ENCODE data around the gene MAGEB6B. TPM values are rescaled to one million over a fixed set of nuclear protein-coding genes. Genes with fewer than 3 reads are reported as not detected.
"Not testable (repeated sequence)": the region's sequence is repeated elsewhere in the genome, so short reads cannot be mapped to it uniquely, and the experiment has no call there.

The MAGEB6B gene, protein sequence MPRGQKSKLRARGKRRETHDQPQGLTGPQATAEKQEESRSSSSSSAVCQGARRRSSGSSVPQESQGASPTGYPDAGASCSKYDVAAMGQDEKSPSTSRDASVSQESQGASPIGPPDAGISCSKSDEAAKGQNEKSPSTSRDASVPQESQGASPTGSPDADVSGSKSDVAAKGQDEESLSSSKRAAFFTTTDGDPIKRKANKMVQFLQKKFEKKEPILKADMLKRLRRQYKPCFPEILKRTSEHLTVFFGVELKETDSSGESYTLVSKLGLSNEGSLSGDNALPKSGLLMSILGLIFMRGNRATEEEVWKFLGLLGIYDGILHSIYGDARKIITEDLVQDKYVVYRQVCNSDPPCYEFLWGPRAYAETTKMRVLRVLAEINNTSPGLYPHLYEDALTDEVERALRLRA
- total RNA-seq, result not detected
- long read RNA-seq, donor 1, result 0 reads
- long read RNA-seq, donor 2, result 0 reads

DNA sequence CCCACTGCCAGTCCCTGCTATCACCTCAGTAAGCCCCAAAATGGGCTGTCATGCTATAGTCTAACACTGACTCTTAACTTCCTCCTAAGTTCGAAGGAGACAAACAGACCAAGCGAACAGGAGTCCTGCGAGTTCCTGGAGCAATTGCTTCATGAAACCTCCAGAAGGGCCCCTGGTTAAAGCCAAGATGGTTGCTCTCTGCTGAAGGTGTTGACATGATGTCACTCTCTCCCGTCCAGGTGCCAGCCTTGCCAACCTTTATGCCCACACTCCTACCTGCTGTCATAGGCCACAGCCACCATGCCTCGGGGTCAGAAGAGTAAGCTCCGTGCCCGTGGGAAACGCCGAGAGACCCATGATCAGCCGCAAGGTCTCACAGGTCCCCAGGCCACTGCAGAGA, at the start of gene MAGEB6B:
MAGEB6B (plus strand) TSS at position 301 of the 400 bp plus-strand sequence; CDS start at position 301, 0 bp downstream.
- no peak within 1 kb of the TSS for H3K4me3 ChIP-seq
- intact Hi-C loops (cut with DNase I, micrococcal nuclease), result no loop called here
- no peaks in the 10 kb centered on the region for H3K36me3 ChIP-seq (ENCODE audit: low read depth)
- DNase-seq (no peak), ATAC-seq (no peak)
- no peaks in the 10 kb centered on the region for H3K4me1 ChIP-seq (ENCODE audit: low read depth)
- TF ChIP-seq, protein P1, sequence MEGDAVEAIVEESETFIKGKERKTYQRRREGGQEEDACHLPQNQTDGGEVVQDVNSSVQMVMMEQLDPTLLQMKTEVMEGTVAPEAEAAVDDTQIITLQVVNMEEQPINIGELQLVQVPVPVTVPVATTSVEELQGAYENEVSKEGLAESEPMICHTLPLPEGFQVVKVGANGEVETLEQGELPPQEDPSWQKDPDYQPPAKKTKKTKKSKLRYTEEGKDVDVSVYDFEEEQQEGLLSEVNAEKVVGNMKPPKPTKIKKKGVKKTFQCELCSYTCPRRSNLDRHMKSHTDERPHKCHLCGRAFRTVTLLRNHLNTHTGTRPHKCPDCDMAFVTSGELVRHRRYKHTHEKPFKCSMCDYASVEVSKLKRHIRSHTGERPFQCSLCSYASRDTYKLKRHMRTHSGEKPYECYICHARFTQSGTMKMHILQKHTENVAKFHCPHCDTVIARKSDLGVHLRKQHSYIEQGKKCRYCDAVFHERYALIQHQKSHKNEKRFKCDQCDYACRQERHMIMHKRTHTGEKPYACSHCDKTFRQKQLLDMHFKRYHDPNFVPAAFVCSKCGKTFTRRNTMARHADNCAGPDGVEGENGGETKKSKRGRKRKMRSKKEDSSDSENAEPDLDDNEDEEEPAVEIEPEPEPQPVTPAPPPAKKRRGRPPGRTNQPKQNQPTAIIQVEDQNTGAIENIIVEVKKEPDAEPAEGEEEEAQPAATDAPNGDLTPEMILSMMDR (IDR thresholded peaks at IDR 0.05), result no peak
- H3K9me3 ChIP-seq, result peaks cover 3% of the 10 kb centered on the region

DNA sequence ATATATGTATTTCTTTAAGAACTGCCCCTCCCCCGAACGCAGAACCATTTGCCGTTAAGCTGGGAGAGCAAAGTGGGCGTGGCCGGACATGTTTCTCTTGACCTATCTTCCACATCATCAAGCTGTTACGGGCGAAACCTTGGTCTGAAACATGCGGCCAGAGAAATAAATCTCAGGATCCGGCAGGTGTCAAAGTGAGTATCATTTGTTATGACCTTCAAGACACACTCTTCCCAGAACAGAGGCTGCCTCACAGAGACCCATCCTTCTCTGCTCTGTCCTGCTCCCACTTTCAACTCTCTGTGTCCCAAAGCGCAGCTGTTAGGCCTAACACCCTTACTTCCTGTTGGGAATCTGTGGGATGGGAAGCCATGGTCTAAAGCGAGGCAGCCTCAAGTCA, 22.1 kb upstream of the MAGEB6B start, which contains the start of gene MAGEB18:
MAGEB18 (plus strand) TSS at position 70 of the 400 bp plus-strand sequence. CDS start 643 bp downstream, outside the sequence.
- no peak for ATAC-seq
- Histone ChIP-seq H3K9me3 (peaks cover 2% of the 10 kb centered on the region), H3K36me3 (ENCODE audit: low read depth) (no peaks in the 10 kb centered on the region), H3K4me3 (no peak within 1 kb of the TSS), H3K4me1 (ENCODE audit: low read depth) (no peaks in the 10 kb centered on the region)
- intact Hi-C loops (cut with DNase I, micrococcal nuclease), result no loop called here
- TF ChIP-seq, protein P1 (IDR thresholded peaks at IDR 0.05), result no peak
- DNase-seq, result no peak

DNA sequence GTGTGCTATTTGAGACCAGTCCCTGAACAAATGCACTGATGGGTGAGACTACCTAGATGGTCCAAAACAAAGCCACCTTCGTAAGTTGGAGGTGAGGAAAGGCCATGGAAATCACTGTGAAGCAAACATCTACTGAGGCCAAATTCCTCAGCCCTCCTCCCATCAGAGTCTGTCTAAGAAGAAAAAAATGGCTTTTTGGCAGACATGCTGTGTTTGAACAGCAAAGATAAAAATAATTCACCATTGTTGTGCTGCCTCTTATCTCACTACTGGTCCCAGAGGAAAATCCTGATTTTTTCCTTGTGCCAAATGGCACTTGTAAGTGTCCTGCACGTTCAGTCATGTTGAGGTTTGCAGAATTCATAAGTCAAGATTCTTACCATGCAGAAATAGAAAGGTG, 14.4 kb upstream of the MAGEB6B start:
- DNase-seq, result no peak
- H3K4me3 ChIP-seq, result no peak overlapping the region
- ATAC-seq, result no peak
- intact Hi-C loops (cut with DNase I, micrococcal nuclease), result no loop called here
- peaks cover 2% of the 10 kb centered on the region for H3K9me3 ChIP-seq
- TF ChIP-seq, protein P1 (IDR thresholded peaks at IDR 0.05), result no peak
- no peaks in the 10 kb centered on the region for H3K4me1 ChIP-seq (ENCODE audit: low read depth)
- no peaks in the 10 kb centered on the region for H3K36me3 ChIP-seq (ENCODE audit: low read depth)

DNA sequence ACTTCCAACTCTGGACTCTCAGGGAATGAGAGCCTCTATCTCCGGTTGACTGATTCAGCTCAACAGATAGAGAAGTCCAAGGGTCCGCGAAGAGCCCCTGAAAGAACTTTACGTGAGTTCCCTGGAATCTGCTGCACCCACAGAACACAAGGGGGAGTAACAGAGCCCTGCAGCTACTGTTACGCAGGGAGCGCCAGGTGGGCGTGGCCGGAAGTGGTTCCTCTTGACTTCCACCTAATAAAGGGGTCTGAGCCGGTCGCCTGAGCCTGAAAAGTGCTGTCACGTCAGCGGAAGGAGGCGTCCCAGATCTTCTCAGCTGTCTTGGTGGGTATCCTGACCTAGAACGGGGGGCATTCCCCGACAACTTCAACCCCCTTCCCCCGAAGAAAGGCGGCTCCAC, 31.8 kb downstream of the MAGEB6B start, which contains the start of gene MAGEB6:
MAGEB6 (plus strand) TSS at position 237 of the 400 bp plus-strand sequence. CDS start 1,407 bp downstream, outside the sequence.
- TF ChIP-seq, protein P1 (IDR thresholded peaks at IDR 0.05), result no peak
- Histone ChIP-seq H3K36me3 (ENCODE audit: low read depth) (no peaks in the 10 kb centered on the region), H3K4me1 (ENCODE audit: low read depth) (no peaks in the 10 kb centered on the region), H3K4me3 (no peak within 1 kb of the TSS), H3K9me3 (no peaks in the 10 kb centered on the region)
- ATAC-seq (no peak), DNase-seq (no peak)
- intact Hi-C loops (cut with DNase I, micrococcal nuclease), result no loop called here

DNA sequence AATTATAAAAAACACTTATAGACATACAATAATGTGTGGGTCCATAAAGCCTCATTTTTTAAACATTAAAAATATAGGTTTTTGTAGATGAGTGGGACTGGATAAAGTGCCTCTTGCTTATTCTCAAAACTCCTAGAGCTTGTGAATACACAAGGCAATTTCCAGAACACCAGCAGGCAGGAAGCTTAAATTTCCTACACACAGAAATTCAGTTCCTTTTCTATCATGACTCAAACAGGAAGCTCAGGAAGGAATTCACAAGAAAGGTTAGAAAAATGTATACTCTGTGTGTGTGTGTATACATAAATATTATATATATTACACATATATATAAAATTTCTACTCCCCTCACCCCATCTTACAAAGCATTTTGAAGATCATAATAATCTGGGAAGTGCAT, 43.2 kb downstream of the MAGEB6B start:
- TF ChIP-seq, protein P1 (IDR thresholded peaks at IDR 0.05), result no peak
- Histone ChIP-seq H3K4me3 (no peak overlapping the region), H3K4me1 (ENCODE audit: low read depth) (no peaks in the 10 kb centered on the region), H3K36me3 (ENCODE audit: low read depth) (no peaks in the 10 kb centered on the region), H3K9me3 (no peaks in the 10 kb centered on the region)
- intact Hi-C loops (cut with DNase I, micrococcal nuclease), result no loop called here
- ATAC-seq (no peak), DNase-seq (no peak)

DNA sequence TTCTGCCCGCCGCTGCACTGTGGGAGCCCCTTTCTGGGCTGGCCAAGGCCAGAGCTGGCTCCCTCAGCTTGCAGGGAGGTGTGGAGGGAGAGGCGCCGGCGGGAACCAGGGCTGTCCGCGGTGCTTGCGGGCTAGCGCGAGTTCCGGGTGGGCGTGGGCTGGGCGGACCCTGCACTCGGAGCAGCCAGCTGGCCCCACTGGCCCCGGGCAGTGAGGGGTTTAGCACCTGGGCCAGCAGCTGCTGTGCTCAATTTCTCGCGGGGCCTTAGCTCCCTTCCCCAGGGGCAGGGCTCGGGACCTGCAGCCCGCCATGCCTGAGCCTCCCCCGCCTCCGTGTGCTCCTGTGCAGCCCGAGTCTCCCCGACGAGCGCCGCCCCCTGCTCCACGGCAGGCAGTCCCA, 44.3 kb downstream of the MAGEB6B start:
- H3K36me3 ChIP-seq (ENCODE audit: low read depth); H3K9me3 ChIP-seq; intact Hi-C loops (cut with DNase I, micrococcal nuclease); H3K4me3 ChIP-seq; H3K4me1 ChIP-seq (ENCODE audit: low read depth); DNase-seq; ATAC-seq: not testable (repeated sequence)

Data from mucosa of descending colon (tissue), 3 donors.